ENCODE data around the gene EED. TPM values are rescaled to one million over a fixed set of nuclear protein-coding genes. Genes with fewer than 3 reads are reported as not detected.
"Not testable (repeated sequence)": the region's sequence is repeated elsewhere in the genome, so short reads cannot be mapped to it uniquely, and the experiment has no call there.

Gene EED
- polyA plus RNA-seq, 1 donor (not counting 4 experiments of a cell fraction or from before 2014, with no cell fraction given): 28.5 TPM

- no peaks in the 10 kb centered on the region for H3K27me3 ChIP-seq (ENCODE audit: control insufficient read depth, extremely low read depth, insufficient read depth, low read length)
- FAIRE-seq (peak; percentile 79), DNase-seq (ENCODE audit: low read depth, low spot score) (peak; percentile 73)
- peak within 1 kb of the TSS; percentile 90 for H3K9ac ChIP-seq (ENCODE audit: control insufficient read depth, extremely low read depth, insufficient read depth, low read length)
- H2AFZ ChIP-seq (ENCODE audit: control insufficient read depth, low read length): peak within 1 kb of the TSS; percentile 98
- no peaks in the 10 kb centered on the region for H3K9me3 ChIP-seq (ENCODE audit: control insufficient read depth, low read depth, low read length)
- no peak for TF ChIP-seq CTCF (optimal IDR thresholded peaks at IDR 0.05 in 1 of 3, IDR thresholded peaks at IDR 0.05 in 1 of 3, conservative IDR thresholded peaks at IDR 0.05 in 1 of 3; ENCODE audit: extremely low read depth in 1 of 3, insufficient read depth in 2 of 3, low read length in 3 of 3)
- no peak for TF ChIP-seq EZH2 (IDR thresholded peaks at IDR 0.05; ENCODE audit: low read length)
- H3K36me3 ChIP-seq (ENCODE audit: control insufficient read depth in 2 of 2, extremely low read depth in 1 of 2, insufficient read depth in 2 of 2, low read length in 2 of 2): no peaks in the 10 kb centered on the region
- peaks cover 13% of the 10 kb centered on the region for H3K4me1 ChIP-seq (ENCODE audit: control insufficient read depth, extremely low read depth, insufficient read depth, low read length)
- H4K20me1 ChIP-seq (ENCODE audit: control insufficient read depth, extremely low read depth, insufficient read depth, low read length): no peaks in the 10 kb centered on the region
- peak within 1 kb of the TSS; percentile 89 for H3K27ac ChIP-seq (ENCODE audit: control insufficient read depth, insufficient read depth, low read length)
- H3K4me2 ChIP-seq (ENCODE audit: control insufficient read depth, extremely low read depth, insufficient read depth, low read depth, low read length): peak within 1 kb of the TSS; percentile 95
- no peaks in the 10 kb centered on the region for H3K9me1 ChIP-seq (ENCODE audit: control insufficient read depth, extremely low read depth, insufficient read depth, low read length)
- H3K4me3 ChIP-seq (ENCODE audit: control insufficient read depth in 2 of 3, extremely low read depth in 1 of 3, insufficient read depth in 2 of 3, low read depth in 1 of 3, low read length in 3 of 3): peak within 1 kb of the TSS; percentile 76 to 98 (median 97)
- peaks cover 31% of the 10 kb centered on the region for H3K79me2 ChIP-seq (ENCODE audit: control insufficient read depth, insufficient read depth, low read length)
- dilution Hi-C loops (cut with MboI; ENCODE audit: extremely low pct_ligation_motif_present, low sequenced_read_pairs): no loop called here
Observed at GRCh38 chr11:86302092-86302793, 57.7 kb downstream of the EED start, which contains the start of gene HIKESHI. TSS of gene HIKESHI (plus strand) at chr11:86302240. CDS start at chr11:86302449, 209 bp downstream.

- H3K79me2 ChIP-seq (ENCODE audit: control insufficient read depth, insufficient read depth, low read length): peaks cover 31% of the 10 kb centered on the region
- DNase-seq (ENCODE audit: low read depth, low spot score): no peak
- H3K4me1 ChIP-seq (ENCODE audit: control insufficient read depth, extremely low read depth, insufficient read depth, low read length): peaks cover 13% of the 10 kb centered on the region
- no peak overlapping the region for H2AFZ ChIP-seq (ENCODE audit: control insufficient read depth, low read length)
- H3K4me3 ChIP-seq (ENCODE audit: control insufficient read depth in 2 of 3, extremely low read depth in 1 of 3, insufficient read depth in 2 of 3, low read depth in 1 of 3, low read length in 3 of 3): peak overlapping the region; percentile 76 to 98 (median 97)
- H4K20me1 ChIP-seq (ENCODE audit: control insufficient read depth, extremely low read depth, insufficient read depth, low read length): no peaks in the 10 kb centered on the region
- H3K27me3 ChIP-seq (ENCODE audit: control insufficient read depth, extremely low read depth, insufficient read depth, low read length): no peaks in the 10 kb centered on the region
- H3K4me2 ChIP-seq (ENCODE audit: control insufficient read depth, extremely low read depth, insufficient read depth, low read depth, low read length): peak overlapping the region; percentile 95
- FAIRE-seq: no peak
- H3K9me3 ChIP-seq (ENCODE audit: control insufficient read depth, low read depth, low read length): no peaks in the 10 kb centered on the region
- peak overlapping the region; percentile 89 for H3K27ac ChIP-seq (ENCODE audit: control insufficient read depth, insufficient read depth, low read length)
- no peaks in the 10 kb centered on the region for H3K36me3 ChIP-seq (ENCODE audit: control insufficient read depth in 2 of 2, extremely low read depth in 1 of 2, insufficient read depth in 2 of 2, low read length in 2 of 2)
- no peaks in the 10 kb centered on the region for H3K9me1 ChIP-seq (ENCODE audit: control insufficient read depth, extremely low read depth, insufficient read depth, low read length)
- H3K9ac ChIP-seq (ENCODE audit: control insufficient read depth, extremely low read depth, insufficient read depth, low read length): peak overlapping the region; percentile 90
- dilution Hi-C loops (cut with MboI; ENCODE audit: extremely low pct_ligation_motif_present, low sequenced_read_pairs): no loop called here
- no peak for TF ChIP-seq EZH2 (IDR thresholded peaks at IDR 0.05; ENCODE audit: low read length)
- no peak for TF ChIP-seq CTCF (optimal IDR thresholded peaks at IDR 0.05 in 1 of 3, IDR thresholded peaks at IDR 0.05 in 1 of 3, conservative IDR thresholded peaks at IDR 0.05 in 1 of 3; ENCODE audit: extremely low read depth in 1 of 3, insufficient read depth in 2 of 3, low read length in 3 of 3)
Observed at GRCh38 chr11:86303257-86303656, 58.7 kb downstream of the EED start.

GRCh38 chr11:86308710-86309109 lies 64.2 kb downstream of the EED start:
- DNase-seq (ENCODE audit: low read depth, low spot score); H3K27me3 ChIP-seq (ENCODE audit: control insufficient read depth, extremely low read depth, insufficient read depth, low read length); H3K9ac ChIP-seq (ENCODE audit: control insufficient read depth, extremely low read depth, insufficient read depth, low read length); H3K36me3 ChIP-seq (ENCODE audit: control insufficient read depth in 2 of 2, extremely low read depth in 1 of 2, insufficient read depth in 2 of 2, low read length in 2 of 2); H3K27ac ChIP-seq (ENCODE audit: control insufficient read depth, insufficient read depth, low read length); H3K4me1 ChIP-seq (ENCODE audit: control insufficient read depth, extremely low read depth, insufficient read depth, low read length); H3K9me1 ChIP-seq (ENCODE audit: control insufficient read depth, extremely low read depth, insufficient read depth, low read length); dilution Hi-C loops (cut with MboI; ENCODE audit: extremely low pct_ligation_motif_present, low sequenced_read_pairs); FAIRE-seq; H2AFZ ChIP-seq (ENCODE audit: control insufficient read depth, low read length); H4K20me1 ChIP-seq (ENCODE audit: control insufficient read depth, extremely low read depth, insufficient read depth, low read length); H3K4me3 ChIP-seq (ENCODE audit: control insufficient read depth in 2 of 3, extremely low read depth in 1 of 3, insufficient read depth in 2 of 3, low read depth in 1 of 3, low read length in 3 of 3); H3K4me2 ChIP-seq (ENCODE audit: control insufficient read depth, extremely low read depth, insufficient read depth, low read depth, low read length); H3K9me3 ChIP-seq (ENCODE audit: control insufficient read depth, low read depth, low read length): not testable (repeated sequence)
- H3K79me2 ChIP-seq (ENCODE audit: control insufficient read depth, insufficient read depth, low read length): peaks cover 22% of the 10 kb centered on the region
